Activated CD4-positive, CD25-positive, alpha-beta regulatory T cell treated with anti-CD3 and anti-CD28 coated beads, Interleukin-2, amount 50 U/mL, for 72 hours (primary cell): ENCODE measurements around the gene FRMD4A.
"Not testable (repeated sequence)": the region's sequence is repeated elsewhere in the genome, so short reads cannot be mapped to it uniquely, and the experiment has no call there.

Experiments used
- DNase-seq: peaks from one replicate; pipeline ENCODE4 v3.0.0; 2021

The FRMD4A gene

DNA sequence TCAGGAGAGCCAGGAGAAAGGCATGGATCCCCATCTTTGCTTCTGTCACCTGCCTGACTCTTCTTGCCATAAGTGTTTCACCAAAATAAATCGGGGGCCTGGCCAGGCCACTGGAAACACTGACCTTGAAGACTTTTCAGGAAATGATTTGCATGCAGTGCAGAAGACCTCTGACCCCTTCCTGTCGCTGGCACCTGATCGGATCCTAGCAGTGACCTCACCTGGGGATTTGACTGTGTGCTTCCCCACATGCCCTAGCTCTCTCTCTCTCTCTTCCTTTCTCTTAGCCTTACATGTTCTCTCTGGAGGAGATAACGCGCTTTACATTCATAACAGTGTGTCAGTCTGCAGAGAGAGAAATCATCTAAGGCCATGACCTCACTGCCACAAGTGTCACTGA is 500.9 kb downstream of the FRMD4A start:
- DNase-seq = no peak

DNA sequence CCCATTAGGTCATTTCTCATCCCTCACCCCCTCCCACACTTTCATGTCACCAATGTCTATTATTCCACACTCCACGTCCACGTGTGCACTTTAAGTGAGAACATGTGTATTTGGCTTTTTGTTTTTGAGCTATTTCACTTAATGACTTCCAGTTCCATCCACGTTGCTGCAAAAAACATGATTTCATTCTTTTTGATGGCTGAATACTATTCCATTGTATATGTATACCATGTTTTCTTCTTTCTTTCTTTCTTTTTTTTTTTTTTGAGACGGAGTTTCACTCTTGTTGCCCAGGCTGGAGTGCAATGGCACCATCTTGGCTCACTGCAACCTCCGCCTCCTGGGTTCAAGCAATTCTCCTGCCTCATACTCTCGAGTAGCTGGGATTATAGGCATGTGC is 502.4 kb downstream of the FRMD4A start:
- DNase-seq = not testable (repeated sequence)

DNA sequence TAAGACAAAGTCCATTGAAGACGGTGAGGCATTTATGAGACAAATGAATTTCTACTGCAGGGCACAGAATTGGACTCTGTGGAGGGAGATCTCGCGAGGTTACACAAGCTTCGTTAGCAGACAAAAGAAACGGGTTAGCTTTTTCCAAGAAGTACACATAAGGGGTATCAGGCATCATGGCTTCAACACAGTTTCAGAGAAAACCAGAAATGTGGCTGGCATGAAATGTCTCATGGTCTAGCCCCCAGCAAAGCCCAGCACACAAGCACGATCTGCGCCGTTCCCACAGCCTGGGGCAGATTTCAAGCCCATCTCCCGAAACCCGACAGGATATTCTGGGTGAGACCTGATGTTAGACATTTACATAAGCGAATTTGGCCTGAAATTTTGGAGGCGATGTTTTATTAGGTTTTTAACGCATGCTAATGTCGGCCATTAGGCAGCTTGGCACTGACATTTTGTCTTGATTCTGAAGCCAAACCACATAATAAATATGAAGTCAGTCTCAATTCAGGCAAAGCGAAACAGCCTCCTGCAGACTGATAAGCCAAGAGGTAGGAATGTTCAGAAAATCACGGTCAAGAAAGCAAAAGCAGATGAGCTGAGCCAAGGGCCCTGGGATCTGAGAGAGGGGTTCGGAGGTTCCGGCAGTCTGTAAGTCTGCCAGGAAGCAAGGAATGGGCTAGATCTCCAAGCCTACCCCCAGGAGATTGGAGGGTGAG is 503.5 kb downstream of the FRMD4A start:
- no peak for DNase-seq

DNA sequence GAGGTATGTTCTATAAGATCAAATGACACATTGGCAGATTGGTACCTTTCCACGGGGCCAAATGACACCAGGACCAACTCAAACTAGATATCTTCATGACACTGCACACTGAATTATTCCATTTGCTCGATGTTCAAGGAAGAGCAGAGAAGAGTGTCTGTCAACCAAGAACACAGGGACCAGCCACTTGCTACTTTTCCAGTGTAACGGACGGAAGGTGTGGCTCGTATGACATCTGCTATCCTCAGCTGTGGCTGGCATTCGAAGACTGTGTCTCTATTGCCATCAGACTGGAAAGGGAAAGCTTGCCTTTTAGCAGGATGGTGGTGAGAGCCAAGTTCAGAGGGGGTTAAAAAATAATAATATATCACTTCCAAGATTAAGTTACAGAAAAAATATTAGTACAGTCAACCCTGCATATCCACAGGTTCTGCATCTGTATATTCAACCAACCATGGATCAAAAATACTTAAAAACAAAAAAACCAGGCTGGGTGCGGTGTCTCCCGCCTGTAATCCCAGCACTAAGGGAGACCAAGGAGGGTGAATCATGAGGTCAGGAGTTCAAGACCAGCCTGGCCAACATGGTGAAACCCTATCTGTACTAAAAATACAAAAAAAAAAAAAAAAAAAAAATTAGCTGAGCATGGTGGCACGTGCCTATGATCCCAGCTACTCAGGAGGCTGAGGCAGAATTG is 506.9 kb downstream of the FRMD4A start:
- no peak for DNase-seq

DNA sequence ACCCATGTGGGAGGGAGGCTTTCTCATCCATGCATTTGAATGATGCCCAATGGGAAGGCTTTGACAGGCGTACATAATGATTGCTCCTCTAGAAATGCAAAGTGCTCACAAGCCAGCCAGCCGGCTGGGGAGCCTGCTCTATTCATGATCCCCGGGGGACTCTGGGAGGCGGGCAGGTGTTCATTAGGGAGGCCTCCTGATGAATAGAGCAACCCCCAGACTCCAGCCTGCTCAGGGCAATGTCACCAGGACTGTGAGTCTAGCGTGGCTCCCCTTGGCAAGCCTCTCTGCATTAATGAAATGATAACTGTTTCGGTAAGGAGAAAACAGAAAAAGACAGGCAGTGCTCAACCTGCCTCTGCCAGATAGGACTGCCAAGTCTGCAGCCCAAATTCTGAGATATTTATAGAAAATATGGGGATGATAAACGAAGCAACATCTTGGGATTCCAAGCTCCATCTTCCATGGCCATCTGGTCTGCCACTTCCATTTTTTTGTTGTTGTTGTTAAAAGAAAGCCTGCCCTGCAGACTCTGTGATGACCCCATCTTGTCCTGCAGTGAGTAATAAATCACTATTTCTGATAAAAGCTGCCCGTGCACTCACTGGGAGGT is 507.5 kb downstream of the FRMD4A start:
- DNase-seq = no peak

DNA sequence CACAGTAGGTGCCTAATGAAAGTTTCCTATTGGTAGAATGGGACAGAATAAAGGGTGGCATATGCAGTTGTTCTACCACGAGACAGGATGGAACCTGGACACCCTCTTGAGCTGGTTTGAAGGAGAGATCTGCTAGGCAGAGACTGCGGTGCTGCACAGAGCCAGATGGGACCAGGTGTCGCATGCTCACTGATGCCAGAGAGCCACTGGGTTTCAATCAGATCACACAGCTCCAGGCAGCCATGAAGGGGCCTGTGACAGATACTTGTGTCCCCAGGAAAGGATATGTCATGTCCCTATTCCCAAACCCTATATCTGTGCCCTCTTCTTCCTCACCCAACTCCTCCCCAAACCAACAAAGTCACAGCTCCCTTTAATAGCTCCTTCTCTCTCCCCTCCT is 508.2 kb downstream of the FRMD4A start:
- no peak for DNase-seq

DNA sequence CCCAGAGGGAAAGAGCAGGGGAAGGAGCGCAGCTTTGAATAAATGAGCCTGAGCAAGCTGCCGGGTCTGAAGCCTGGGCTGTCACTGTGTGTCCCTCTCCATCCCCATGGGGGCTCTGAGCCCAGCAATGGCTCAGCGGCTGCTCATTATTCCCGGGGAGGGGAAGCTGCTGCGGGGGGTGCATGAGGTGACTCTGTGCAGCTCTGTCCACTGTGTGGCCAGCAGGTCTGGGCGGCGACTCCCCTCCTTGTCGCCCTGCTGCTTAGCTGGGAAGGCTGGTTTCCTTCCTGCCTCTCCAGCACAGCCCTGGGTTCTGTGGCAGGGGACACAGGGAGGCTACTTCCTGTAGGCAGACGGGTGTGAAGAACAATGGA is 509.8 kb downstream of the FRMD4A start:
- DNase-seq = no peak

DNA sequence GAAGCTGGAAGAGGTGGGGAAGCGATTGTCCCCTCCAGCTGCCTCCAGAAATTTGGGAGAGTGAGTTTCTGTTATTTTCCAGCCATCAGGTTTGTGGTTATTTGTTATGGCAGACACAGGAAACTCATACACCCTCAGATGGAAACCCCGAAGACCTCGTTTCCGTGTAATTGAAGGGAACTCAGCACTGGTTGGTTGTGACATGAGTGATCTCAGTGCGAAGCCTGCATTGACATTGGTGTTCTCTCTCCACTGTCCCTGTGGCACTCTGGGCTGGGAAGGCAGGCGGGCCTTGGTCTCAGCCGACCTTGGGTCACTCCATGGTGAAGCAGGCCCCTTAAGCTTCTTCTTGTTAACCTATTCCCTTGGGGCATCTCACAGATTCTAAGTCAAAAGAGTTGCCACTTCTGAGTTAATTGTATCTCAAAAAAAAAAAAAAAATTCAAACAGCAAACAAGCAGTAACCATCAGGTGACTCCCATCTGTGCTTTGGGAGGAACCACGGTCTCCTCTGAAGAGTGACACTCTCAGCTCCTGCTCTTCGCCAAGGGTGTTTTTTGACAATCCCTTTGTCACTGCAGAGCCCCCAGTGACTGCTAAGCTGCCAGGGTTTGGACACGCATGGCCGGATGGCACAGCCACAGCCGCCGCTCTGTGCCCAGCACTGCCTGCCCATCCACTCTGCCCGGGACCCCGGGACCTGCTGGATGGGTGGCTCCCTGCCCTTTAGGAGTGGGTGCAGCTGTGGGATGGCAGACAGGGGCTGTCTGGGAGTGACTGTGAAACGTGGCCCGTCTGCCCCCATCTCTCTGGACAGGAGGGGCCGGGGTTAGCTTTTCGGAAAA is 510.4 kb downstream of the FRMD4A start:
- no peak for DNase-seq

DNA sequence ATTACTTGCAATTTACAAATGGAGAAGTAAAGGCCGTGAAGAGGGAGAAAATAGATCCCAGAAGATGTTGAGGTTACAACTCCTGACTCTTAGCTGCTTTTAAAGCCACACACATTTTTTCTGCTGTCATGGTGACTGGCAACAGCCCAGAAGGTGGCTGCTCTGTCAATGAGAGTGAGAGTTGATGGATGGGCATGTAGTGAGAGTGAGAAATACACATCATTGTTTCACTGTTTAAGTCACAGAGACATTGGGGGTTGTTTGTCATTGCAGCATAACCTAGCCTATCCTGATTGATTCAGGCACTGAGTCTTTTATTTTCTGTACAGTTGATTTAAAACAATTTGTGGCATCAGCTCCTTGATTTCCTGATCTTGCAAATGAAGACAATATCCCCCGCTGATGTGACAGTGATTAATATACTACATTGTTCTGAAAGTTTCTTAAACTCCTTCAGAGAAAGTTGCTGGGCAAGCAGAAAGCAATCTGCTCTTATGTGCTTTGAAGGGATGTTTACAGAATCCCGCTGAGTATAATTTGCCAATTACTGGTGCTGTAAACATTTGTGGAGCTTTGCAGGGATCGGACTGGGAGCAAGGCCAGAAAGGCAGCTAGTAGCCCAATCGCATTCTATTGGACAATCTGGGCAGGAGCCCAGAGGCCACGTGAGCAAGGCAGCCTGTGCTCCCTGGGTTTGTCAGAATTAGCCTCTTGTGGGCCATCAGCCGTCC is 514.4 kb downstream of the FRMD4A start:
- no peak for DNase-seq

DNA sequence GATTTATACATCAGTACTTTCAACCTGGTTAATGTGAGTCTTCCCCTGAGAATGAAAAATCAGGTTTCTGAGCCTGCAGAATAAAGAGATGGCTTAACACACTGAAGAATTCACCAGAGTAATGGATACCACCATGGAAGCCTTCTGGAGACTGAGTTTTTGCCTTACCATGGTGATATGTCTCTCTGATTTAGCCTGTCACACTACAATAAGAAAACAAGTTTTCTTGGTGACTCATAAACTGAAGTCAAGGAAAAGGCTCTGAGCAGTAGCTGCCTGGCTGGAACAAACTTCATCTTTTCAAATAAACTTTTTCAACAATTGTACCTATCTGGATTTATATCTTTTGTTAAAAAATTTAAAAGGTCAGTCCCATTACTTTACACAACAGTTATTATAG is 515.0 kb downstream of the FRMD4A start:
- DNase-seq = no peak

DNA sequence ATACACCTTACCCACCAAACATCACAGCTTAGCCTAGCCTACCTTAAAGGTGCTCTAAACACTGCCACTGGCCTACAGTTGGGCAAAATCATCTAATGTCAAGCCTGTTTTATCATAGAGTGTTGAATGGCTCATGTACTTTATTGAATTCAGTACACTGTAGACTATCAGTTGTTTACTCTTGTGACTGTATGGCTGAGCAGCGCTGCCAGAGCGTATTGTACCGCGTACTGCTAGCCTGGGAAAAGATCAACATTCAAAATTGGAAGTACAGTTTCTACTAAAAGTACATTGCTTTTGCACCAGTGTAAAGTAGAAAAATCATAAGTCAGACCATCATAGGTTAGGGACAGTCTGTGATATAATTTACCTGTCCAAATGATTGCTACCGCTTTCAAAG is 517.2 kb downstream of the FRMD4A start:
- no peak for DNase-seq

DNA sequence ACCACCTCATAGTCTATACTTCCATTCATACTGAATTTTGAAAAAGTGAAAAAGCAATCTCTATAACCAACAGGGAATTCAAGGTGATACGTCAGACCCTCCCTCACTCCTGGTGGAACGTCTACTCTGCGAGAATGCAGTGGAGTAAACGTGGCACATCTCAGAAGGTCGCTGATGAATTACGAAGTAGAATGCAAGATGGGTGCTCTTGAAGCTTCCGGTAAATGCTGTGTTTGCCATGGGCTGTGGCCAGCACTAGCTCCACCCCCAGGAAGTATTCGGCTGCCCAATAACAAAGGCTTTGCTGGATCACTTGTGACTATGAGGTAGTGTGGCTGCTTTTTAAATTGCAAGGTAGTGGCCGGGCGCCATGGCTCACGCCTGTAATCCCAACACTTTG is 517.9 kb downstream of the FRMD4A start:
- DNase-seq = no peak

DNA sequence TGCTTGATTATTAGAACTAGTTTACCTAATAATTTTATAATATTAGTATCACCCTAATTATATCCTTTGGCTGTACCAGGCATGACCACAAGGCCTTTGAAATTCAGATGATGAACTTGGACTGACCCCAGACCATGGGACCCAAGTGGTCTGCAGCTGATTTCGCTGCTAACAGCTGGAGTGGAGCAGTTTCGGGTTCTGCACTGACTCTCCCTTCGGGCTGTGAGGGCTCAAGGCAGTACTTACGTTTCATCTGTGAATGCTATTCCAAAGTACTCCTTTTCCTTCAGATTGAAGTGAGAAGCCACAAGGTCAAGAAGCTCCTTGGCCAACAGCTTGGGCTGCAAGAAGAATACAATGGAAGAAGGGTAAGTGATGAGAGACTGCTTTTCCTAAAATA is 520.2 kb downstream of the FRMD4A start:
- DNase-seq = no peak

DNA sequence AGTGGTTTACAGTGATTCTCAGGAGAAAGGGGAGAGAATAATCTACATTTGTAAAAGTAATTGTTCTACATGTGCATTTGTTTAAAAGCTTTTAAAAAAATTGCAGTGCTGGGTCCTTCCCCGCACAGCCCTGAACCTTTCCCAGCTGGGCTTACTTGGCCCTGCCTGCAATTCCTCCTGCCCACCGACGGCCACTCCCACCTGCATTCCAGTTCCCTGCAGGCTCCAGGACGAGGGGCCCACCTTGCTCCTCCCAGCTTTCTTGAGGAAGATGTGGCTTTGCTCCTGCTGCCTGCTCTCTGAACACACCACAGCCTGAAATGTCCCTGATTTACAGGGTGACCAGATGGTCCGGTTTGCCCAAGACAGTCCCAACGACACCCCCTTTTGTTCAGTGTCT is 521.3 kb downstream of the FRMD4A start:
- no peak for DNase-seq

DNA sequence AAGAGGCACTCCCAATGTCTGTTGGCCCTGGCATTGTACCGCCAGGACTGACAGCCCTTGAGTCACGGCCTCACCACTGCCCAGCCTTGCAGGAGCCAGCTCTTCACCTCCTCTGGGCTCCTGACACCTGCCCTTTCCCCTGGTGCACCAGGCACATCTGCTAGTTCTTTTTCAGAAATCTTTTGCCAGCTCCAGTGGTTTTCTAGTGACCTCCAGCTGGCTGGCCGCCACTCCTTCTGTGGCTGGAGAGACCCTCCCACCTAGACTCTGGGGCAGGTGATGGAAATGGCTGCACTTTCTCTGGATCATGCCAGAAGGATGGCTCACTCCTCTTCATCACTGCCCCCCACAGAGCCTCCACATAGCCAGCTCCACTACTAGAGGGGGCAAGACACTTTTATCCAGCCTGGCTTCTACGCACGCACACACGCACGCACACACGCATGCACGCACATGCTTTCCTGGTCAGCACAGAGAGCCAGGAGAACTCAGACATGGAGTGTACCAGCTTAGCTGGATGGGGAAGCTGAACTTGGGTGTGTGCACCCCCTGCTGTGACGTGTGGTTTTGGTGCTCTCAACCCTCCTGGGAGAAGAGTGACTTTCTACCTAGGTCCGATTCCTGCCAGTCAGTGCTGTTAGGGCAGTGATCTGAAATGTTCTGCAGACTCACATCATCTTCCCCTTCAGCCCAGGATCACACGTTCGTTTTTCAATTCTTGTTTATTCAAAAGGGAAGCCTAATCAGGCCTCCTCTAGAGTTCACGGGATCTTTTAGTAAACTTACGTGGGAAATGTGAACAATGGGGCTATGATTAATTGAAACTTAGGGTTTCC is 522.0 kb downstream of the FRMD4A start:
- DNase-seq = no peak

DNA sequence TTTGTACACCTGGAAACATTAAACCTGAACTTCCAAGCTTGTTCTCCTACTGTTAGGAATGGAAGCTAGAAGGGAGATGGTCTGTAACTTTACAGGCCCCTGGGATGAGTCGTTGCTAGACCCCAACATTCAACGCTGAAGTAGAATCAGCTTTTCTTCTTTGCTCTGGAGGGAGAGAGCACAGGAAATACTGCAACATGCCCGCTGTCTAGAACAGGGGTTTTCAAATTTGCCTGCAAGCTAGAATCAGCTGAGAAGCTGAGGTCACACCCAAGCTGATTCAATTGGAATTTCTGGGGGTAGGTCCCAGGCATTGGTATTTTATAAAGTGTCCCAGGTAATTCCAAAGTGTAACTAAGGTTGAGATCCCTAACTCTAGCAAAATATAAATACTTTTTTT is 524.3 kb downstream of the FRMD4A start:
- DNase-seq = no peak

DNA sequence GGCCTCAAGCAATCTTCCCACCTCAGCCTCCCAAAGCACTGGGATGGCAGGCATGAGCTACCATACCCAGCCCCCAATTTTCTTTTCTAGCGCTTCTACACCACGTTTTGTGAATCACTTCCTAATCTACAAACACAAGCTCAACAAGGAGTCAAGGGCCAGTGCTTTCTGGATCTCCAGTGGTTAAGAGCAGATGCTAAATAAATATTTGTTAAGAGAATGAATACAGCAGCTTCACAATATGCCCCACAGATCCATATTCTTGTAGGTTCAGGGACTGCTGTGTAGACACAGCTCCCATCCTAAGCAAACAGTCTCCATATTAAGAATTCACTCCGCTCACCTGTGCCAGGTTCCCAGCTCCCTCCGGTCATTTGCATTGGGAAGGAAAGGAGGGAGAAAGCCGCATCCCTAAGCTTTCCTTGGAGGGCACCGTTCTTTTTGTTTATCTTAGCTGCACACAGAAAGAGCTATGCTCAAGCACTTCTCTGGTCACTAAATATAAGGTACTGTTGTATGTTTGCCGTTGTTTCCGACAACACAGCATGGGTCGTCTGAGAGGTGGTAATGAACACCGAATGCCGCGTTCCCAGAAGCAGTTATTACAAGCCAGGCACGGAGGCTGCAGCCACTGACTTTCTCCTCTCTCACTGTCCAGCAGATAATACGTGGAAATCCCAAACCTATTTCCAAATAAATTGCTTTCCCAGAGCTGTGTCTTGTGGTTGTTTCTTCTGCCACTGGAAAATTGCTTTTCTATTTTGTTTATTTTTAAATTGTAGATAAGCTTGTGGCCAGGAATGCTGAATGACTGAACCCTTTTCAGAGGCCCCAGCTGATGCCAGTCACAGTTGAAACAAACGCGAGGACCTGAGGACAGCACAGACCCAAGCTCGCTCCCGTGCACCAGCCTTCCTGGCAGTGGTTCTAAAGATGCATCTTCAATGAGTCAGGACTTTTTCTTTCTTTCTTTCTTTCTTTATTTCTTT is 526.9 kb downstream of the FRMD4A start:
- no peak for DNase-seq

DNA sequence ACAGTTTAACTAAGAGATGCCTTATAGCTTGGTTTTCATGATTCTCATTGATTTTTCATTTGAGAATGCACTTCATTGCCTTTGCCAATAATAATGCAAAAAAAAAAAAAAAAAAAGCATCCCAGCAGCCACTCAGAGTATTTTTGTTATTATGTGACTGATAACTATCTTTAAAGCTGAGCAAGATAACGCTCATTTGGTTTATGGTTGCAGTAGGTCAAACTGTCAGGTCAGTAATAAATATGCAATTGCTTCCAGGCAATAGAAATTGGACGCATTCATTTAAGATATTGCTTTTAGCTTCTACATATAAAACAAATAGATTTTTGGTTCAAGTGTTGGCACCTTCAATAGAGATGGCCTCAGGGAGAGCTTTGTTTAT is 528.8 kb downstream of the FRMD4A start:
- no peak for DNase-seq

DNA sequence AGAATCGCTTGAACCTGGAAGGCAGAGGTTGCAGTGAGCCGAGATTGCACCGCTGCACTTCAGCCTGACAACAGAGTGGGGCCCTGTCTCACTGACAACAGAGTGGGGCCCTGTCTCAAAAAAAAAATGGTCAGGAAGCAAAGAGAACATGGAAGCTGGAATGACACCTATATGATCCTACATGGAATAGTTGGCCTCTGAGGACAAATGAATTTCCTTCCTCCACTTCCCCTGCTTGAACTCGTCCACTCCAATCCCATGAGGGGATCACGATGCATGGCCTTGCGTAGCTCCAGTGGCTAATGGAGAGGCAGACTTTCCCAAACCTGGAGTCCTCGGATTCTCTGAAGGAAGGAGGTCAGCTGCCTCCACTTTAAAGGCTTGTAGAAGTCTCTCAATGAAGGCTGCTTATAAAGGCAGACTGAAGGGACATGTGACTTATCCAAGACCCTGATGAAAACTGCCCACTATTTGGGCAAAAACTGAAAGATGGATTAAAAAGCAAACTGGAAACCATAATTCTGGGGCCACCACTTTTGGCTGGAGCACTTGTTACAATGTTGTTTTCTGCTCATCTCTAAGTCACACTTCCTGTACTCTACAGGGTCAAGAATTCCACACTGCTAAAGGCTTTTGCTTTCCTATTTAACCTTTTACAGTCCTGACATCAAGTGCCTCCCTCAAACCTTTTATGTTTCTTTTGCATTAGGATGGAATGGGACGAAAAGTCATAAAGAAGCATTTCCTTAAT is 529.4 kb downstream of the FRMD4A start:
- no peak for DNase-seq

DNA sequence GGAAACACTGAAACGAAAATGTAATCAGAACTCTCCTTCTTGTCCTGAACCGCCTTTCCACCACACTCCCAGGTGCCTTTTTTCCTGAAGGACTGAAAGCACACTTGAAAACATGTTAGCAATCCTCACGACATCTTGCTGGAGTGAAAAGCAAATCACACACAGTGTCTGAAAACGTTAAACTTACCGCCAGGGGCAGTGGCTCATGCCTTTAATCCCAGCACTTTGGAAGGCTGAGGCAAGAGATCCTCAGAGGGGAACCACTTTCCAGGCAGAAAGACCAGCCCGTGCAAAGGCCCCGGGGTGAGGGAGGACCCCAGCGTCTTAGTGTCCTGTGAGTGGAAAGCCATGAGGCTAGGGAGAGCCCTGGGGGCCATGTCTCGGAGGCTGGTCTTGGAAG is 533.6 kb downstream of the FRMD4A start:
- no peak for DNase-seq
